SKM-1 treated with dmso at 0.1 percent for 144 hours (cell line): ENCODE results near the gene HSPD1.
"Not testable (repeated sequence)": the region's sequence is repeated elsewhere in the genome, so short reads cannot be mapped to it uniquely, and the experiment has no call there.

ENCODE experiments used
- DNase-seq: peaks from one replicate; lab custom pipeline; 2025; ENCODE audit not compliant: unreplicated experiment; lab: John Stamatoyannopoulos, UW

Gene HSPD1

DNA sequence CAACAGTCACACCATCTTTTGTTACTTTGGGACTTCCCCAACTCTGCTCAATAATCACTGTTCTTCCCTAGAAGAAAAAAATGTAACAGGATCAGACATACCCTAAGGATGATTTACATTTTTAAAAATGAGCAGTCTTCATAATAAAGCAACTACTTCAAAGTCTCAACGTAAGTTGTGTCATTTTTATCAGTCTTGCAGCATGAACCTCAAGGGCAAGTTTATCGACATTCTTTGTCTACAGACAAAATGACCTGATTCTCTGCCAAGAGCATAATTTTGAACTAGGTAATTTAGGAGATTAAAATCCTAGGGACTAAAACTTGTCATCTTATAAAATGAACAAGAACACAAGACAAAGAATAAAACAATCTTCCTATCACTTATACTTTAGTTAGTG lies 2.3 kb downstream of the HSPD1 start:
- no peak for DNase-seq

DNA sequence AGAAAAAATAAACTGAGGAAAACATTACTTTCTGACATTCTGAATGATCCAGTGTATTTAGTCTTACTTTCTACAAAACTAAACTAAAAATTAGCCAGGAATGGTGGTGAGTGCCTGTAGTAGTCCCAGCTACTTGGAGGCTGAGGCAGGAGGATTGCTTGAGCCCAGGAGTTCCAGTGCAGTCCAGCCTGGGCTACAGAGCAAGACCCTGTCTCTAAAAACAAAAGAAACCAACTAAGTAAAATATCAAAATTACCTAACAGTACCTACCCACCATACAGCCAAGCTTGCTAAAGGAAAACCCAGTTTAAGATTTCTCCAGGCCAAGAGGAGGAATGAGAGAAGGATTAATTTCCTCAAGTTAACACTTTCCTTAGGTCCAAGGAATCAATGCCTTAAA lies 2.9 kb downstream of the HSPD1 start:
- no peak for DNase-seq

DNA sequence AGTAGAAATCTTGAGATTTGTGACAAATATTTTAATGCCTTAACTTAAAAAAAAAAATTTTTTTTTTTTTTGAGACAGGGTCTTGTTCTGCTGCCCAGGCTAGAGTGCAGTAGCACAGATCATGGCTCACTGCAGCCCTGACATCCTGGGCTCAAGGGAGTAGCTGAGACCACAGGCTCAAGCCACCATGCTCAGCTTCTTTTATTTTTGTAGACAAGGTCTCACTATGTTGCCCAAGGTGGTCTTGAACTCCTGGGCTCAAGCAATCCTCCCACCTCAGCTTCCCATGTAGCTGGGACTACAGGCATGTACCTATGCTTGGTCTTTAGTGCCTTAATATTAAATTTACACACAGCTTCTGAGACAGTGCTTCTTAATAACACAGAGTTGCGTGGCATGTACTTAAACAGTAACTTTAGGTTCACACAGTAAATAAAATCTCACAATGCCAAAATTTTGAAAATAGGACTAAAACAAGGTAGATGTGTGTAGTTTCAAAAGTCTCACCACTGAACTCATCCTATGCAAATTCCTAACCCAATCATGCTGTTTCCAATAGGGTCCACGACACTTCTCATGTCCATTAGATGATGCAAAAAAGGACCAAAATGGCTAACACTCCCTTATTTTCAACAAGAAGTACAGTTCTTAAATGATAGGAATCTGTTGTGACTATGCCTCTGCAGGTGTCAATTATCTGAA lies 4.1 kb downstream of the HSPD1 start:
- no peak for DNase-seq

- DNase-seq, result no peak
Measured at GRCh38 chr2:197487385-197487784, 12.3 kb downstream of the HSPD1 start.

DNA sequence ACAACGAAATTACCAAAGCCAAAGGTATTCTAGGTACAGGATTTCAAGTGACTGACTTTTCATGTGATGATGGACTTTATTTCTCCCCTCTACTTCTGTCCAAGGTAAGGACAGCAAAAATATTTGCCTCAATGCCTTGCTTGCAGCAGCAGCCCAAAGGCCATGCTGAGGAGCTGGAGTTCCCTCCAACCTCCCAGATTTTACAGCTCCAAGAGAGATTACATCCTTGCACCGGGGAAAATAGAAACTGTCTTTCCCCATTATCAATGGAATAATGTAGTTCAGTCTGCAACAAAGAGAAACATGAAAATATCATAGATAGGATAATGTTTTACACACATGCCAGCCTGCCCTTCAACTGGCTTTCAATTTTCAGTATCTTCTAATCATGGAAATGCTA lies 13.5 kb downstream of the HSPD1 start:
- DNase-seq, result no peak

DNA sequence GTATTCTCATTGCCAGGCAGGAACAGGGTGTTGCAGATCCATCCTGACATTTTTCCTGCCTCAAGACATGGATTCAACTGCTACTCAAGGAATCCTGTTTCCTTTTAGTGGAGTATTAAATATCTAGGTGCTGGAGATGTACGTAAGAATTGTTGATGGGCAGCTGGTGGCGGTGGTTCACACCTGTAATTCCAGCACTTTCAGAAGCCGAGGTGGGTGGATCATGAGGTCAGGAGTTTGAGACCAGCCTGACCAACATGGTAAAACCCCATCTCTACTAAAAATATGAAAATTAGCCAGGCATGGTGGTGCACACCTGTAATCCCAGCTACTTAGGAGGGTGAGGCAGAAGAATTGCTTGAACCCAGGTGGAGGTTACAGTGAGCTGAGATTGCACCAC lies 15.4 kb downstream of the HSPD1 start:
- not testable (repeated sequence) for DNase-seq

DNA sequence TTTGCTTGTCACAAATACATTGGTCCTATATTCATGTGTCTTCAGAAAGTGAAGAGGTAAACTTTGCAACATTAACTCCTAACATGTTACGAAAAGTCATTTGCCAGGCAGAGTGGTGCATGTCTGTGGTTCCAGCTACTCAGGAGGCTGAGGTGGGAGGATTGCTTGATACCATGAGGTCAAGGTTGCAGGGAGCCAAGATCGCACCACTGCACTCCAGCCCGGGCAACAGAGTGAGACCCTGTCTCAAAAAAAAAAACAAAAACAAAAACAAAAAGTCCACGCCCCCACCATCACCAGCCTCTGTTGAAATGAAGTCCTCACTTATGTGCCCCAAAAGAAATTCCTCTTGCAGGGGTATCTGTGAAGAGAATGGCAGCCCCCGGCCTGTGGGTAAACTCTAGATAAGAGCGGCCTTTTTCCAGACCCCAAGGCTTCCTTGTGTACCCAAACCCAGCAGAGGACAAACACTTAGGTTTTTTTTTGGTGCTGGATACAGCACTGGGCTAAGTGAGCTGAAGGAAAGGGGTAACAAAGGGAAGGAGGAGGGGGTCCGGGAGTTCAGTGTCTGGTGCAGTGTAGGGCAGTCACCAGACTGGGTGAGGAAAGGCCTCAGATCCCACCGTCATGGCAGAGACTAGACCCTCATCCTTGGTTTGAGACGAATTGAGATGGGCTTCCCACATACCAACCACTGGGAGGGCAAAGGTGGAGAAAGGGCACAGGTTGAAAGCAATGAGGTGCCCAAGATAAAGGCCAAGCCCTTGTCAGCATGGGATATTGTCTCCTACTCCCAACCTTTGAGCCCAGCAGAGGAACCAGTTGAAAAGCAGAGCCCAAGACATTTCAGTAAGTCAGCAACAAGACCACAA lies 19.2 kb downstream of the HSPD1 start:
- no peak for DNase-seq

- DNase-seq, result no peak
Measured at GRCh38 chr2:197477797-197478196, 21.8 kb downstream of the HSPD1 start.

- DNase-seq, result no peak
Measured at GRCh38 chr2:197472166-197472565, 27.5 kb downstream of the HSPD1 start.

GRCh38 chr2:197464175-197464574 lies 35.5 kb downstream of the HSPD1 start:
- no peak for DNase-seq

GRCh38 chr2:197461057-197461456 lies 38.6 kb downstream of the HSPD1 start:
- no peak for DNase-seq

DNA sequence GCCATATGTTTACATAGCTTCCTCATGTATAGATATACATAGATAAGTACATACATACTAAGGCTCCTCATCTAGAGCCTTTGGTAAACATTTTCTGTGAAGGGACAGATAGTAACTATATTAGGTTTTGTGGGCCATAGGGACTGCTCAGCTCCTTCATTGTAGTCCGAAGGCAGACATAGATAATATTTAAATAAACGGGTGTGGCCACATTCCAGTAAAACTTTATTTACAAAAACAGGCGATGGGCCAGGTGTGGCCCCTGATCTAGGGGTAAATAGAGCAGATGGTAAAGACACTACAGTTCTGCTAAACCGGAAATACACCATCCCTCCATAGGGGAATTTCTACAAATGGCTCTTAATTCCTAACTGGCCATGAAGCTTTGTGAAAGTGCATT lies 39.0 kb downstream of the HSPD1 start:
- no peak for DNase-seq

DNA sequence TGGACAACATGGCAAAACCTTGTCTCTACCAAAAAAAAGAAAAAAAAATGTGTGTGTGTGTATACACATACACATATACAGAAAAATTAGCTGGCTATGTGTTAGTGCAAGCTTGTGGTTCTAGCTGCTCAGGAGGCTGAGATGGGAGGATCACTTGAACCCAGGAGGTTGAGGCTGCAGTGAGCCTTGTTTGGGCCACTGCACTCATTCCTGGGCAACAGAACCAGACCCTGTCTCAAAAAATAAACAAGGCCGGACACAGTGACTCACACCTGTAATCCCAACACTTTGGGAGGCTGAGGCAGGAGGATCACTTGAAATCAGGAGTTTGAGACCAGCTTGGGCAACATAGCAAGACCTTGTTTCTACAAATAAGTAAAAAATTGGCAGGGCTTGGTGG lies 44.2 kb downstream of the HSPD1 start:
- no peak for DNase-seq

DNA sequence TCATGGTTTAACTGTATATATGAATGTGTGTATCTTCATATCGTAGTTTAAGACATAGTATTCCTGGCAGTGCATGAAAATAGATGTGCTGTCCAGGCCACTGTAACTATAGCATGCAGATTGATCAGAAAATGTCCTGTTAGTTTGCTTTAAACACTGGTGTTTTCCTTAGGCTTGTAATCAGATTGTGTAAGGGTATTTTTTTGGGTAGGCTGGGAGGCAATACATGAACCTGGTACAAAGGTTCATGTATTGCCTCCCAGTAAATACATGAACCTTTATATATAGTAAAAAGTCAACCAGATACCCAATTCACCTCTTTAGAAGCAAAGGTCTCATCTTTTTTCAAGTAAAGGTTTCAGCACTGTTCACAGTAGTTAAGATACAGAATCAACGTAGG lies 44.7 kb downstream of the HSPD1 start:
- no peak for DNase-seq

GRCh38 chr2:197453914-197454398 lies 45.7 kb downstream of the HSPD1 start:
- peak; percentile 47 for DNase-seq

DNA sequence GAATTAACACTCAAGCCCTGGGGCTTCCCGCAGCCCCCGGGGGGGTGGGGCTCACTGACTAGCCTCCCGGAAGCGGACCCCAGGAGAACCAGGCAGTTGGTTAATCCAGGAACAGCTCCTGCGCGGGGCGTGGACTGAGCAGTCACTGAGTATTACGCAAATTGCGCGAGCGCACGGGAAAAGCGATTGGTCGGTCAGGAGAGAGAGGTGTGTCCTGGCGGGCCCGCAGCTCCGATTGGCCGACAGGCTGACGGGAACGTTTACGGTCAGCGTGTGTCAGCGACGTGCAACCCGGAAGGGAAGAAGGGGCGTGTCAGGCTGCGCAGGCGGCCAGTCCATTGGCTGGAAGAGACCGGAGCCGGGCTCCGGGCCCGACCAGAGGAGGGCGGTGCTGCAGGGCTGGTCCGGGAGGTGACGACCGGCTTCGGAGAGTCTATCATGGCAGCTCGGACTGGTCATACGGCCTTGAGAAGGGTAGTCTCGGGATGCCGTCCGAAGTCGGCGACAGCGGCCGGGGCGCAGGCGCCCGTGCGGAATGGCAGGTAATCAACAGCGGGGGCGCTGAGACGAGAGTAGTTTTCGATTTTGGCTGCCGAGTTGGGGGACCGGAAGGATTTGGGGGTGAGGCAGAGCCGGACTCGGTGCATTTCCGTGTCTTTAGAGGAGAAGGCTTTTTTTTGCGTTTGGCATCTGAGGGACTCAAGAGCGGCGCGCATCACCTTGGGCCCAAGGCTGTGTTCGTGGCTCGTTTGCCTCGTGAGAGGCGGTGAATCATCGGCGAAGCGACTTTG lies 46.3 kb downstream of the HSPD1 start, which contains the start of gene COQ10B:
TSS of gene COQ10B (plus strand) at position 430 of the 791 bp plus-strand sequence. CDS start at position 439, 9 bp downstream.
- DNase-seq, result peak; percentile 99

DNA sequence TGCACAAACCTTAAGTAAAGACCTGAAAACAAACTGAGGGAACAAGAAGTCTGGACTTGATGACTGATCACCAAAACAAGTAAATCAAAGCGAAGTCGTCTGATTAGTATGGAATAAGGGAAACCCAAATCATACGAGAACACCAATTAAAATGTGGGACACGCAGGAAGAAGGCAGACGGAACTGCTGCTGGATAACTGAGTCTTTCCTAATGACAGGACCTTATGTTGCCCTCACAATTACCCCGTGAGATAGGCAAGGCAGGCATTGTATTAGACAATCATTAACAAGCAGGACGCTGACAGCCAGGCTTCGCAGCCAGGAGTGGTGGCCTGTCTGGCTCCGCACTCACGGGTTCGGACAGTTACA lies 46.9 kb downstream of the HSPD1 start:
- no peak for DNase-seq

DNA sequence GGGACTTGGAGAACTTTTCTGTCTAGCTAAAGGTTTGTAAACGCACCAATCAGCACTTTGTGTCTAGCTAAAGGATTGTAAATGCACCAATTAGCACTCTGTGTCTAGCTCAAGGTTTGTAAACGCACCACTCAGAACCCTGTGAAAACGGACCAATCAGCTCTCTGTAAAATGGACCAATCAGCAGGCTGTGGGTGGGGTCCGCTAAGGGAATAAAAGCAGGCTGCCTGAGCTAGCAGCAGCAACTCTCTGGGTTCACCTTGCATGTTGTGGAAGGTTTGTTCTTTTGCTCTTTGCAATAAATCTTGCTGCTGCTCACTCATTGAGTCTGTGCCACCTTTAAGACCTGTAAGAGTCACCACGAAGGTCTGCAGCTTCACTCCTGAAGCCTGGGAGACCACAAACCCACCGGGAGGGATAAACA lies 48.7 kb downstream of the HSPD1 start:
- DNase-seq, result not testable (repeated sequence)

DNA sequence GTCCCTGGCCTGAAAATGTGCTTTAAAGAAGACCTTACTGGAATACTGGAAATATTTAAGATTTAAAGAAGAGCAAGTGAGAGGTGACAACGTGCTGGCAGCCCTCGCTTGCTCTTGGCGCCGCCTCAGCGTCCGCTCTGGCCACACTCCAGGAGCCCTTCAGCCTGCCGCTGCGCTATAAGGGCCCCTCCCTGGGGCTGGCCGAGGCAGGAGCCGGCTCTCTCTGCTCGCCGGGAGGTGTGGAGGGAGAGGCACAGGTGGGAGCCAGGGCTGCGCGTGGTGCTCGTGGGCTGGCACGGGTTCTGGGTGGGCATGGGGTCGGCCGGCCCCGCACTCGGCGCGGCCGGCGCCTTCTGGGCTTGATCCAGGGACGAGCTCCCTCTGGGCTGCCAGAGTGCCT lies 49.2 kb downstream of the HSPD1 start:
- no peak for DNase-seq

- no peak for DNase-seq
Measured at GRCh38 chr2:197446844-197447243, 52.8 kb downstream of the HSPD1 start.

DNA sequence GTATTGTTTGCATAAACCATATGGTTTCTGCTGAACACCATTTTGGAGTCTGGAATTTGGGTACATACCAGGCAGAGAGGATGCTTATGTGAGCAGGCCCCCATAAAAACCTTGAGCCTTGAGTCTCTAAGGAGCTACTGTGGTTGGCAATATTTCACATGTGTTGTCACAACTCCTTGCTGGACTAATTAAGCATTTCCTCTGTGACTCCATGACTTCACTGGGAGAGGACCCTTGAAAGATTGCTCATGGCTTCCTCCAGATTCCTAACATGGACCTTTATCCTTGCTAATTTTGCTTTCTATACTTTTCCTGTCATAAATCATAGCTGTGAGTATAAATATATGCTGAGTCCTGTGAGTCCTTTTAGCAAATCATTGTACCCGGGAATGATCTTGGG lies 53.9 kb downstream of the HSPD1 start:
- no peak for DNase-seq
